ENCODE measurements around the gene ABI3BP. TPM values are rescaled to one million over a fixed set of nuclear protein-coding genes. Genes with fewer than 3 reads are reported as not detected.

The ABI3BP gene
- polyA plus RNA-seq, 3 donors: not detected

GRCh38 chr3:100856821-100857220 is 136.4 kb downstream of the ABI3BP start:
- TF ChIP-seq CTCF (IDR thresholded peaks at IDR 0.05): no peak
- Histone ChIP-seq H3K27me3 (ENCODE audit: control insufficient read depth in 2 of 2, insufficient read depth in 2 of 2, low read length in 2 of 2) (no peaks in the 10 kb centered on the region), H3K79me2 (ENCODE audit: insufficient read depth, low read length) (no peaks in the 10 kb centered on the region), H3K9me3 (replicated peaks in 1 of 2; ENCODE audit: control insufficient read depth in 1 of 2, insufficient read depth in 1 of 2, low read length in 2 of 2) (no peaks in the 10 kb centered on the region), H4K20me1 (ENCODE audit: insufficient read depth, low read length) (no peaks in the 10 kb centered on the region), H3K4me3 (replicated peaks in 1 of 3; ENCODE audit: low read depth in 2 of 3, low read length in 3 of 3) (no peak overlapping the region), H3K4me1 (ENCODE audit: control insufficient read depth in 1 of 2, insufficient read depth in 2 of 2, low read length in 2 of 2) (no peaks in the 10 kb centered on the region), H3K27ac (ENCODE audit: low read depth in 1 of 2, low read length in 2 of 2) (no peak overlapping the region), H3K36me3 (replicated peaks in 1 of 2; ENCODE audit: control insufficient read depth in 1 of 2, insufficient read depth in 2 of 2, low read length in 2 of 2) (no peaks in the 10 kb centered on the region), H2AFZ (ENCODE audit: insufficient read depth, low read depth, low read length, poor library complexity, severe bottlenecking) (no peak overlapping the region), H3K4me2 (replicated peaks; ENCODE audit: extremely low read depth, low read length, poor library complexity, severe bottlenecking) (no peak overlapping the region), H3K9ac (ENCODE audit: insufficient read depth, low read length, poor library complexity, severe bottlenecking) (no peak overlapping the region)
- H3K9me3 Mint-ChIP-seq: peaks cover 0 to 1% (median 0%) of the 10 kb centered on the region in 7 donors
- no peaks in the 10 kb centered on the region for H3K27me3 Mint-ChIP-seq (ENCODE audit: low read depth in 3 of 3)
- H3K4me1 Mint-ChIP-seq: no peaks in the 10 kb centered on the region
- DNase-seq: no peak
- H3K4me3 Mint-ChIP-seq: no peak overlapping the region
- H3K27ac Mint-ChIP-seq: no peak overlapping the region
- H3K36me3 Mint-ChIP-seq: no peaks in the 10 kb centered on the region
- intact Hi-C loops (cut with micrococcal nuclease): no loop called here
- WGBS (ENCODE audit: insufficient coverage): no CpG with 5 or more reads among the region's 1 CpG

GRCh38 chr3:100852840-100853239 is 140.4 kb downstream of the ABI3BP start:
- Histone ChIP-seq H3K4me1 (ENCODE audit: control insufficient read depth in 1 of 2, insufficient read depth in 2 of 2, low read length in 2 of 2) (no peaks in the 10 kb centered on the region), H3K27ac (ENCODE audit: low read depth in 1 of 2, low read length in 2 of 2) (no peak overlapping the region), H3K36me3 (replicated peaks in 1 of 2; ENCODE audit: control insufficient read depth in 1 of 2, insufficient read depth in 2 of 2, low read length in 2 of 2) (no peaks in the 10 kb centered on the region), H3K79me2 (ENCODE audit: insufficient read depth, low read length) (no peaks in the 10 kb centered on the region), H3K4me3 (replicated peaks in 1 of 3; ENCODE audit: low read depth in 2 of 3, low read length in 3 of 3) (no peak overlapping the region), H3K9ac (ENCODE audit: insufficient read depth, low read length, poor library complexity, severe bottlenecking) (no peak overlapping the region), H3K27me3 (ENCODE audit: control insufficient read depth in 2 of 2, insufficient read depth in 2 of 2, low read length in 2 of 2) (no peaks in the 10 kb centered on the region), H2AFZ (ENCODE audit: insufficient read depth, low read depth, low read length, poor library complexity, severe bottlenecking) (no peak overlapping the region), H3K9me3 (replicated peaks in 1 of 2; ENCODE audit: control insufficient read depth in 1 of 2, insufficient read depth in 1 of 2, low read length in 2 of 2) (no peaks in the 10 kb centered on the region), H4K20me1 (ENCODE audit: insufficient read depth, low read length) (no peaks in the 10 kb centered on the region), H3K4me2 (replicated peaks; ENCODE audit: extremely low read depth, low read length, poor library complexity, severe bottlenecking) (no peak overlapping the region)
- WGBS (ENCODE audit: insufficient coverage): 0% methylated on average over 1 of the region's 3 CpGs
- DNase-seq: no peak
- no peak for TF ChIP-seq CTCF (IDR thresholded peaks at IDR 0.05)
- no peaks in the 10 kb centered on the region for H3K36me3 Mint-ChIP-seq
- H3K4me1 Mint-ChIP-seq: no peaks in the 10 kb centered on the region
- intact Hi-C loops (cut with micrococcal nuclease): no loop called here
- H3K9me3 Mint-ChIP-seq: peaks cover 0 to 2% (median 0%) of the 10 kb centered on the region in 7 donors
- H3K4me3 Mint-ChIP-seq: no peak overlapping the region
- H3K27ac Mint-ChIP-seq: no peak overlapping the region
- no peaks in the 10 kb centered on the region for H3K27me3 Mint-ChIP-seq (ENCODE audit: low read depth in 3 of 3)

Data from CD14-positive monocyte (primary cell).